ENCODE measurements around the gene DRAM2. TPM values are rescaled to one million over a fixed set of nuclear protein-coding genes. Genes with fewer than 3 reads are reported as not detected.
A peak's percentile ranks its signal among the peaks of the same experiment; 100 is the strongest.

DRAM2 gene
- total RNA-seq = 22.0 TPM

DNA sequence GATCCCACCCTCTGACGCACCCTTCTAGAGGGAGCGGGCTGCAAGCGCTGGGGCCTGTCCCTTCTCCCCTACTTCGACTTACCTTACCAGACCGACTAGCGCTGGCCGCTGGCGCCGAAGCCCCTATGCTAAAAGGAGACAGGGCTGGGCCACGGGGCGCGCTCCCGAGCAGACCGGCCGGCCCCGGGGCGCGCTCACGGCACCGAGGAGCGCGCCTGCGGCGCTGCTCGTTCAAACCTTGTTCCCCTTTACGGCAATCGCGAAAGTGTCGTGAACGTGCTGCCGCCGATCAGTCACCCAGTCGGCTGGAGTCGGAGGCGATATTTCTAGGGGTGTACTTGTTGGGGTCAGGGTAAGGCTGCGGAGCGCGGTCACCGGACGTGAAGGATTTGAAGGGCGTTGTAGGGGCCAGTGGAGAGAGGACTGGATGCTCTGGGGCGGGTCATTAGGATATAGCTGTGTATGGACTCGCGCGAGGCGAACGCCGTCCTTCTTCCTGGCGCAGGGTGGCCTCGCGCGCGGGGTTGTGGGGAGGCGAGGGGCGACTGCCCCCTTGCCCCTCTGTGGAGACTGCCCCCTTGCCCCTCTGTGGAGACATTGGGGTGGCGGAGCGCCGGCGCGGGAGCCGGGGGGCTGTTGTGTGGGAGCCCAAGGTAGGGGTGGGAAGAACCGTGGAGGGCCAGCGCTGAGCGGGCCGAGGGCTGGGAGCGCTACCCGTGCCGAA lies at the start of gene DRAM2, which contains the start of gene CEPT1:
TSS of gene DRAM2 (minus strand) at position 138 of the 724 bp plus-strand sequence. CDS start 8,539 bp downstream, outside the sequence.
TSS of gene CEPT1 (plus strand) at position 268 of the 724 bp plus-strand sequence. CDS start 7,492 bp downstream, outside the sequence.
- peak; percentile 94 for ATAC-seq

DNA sequence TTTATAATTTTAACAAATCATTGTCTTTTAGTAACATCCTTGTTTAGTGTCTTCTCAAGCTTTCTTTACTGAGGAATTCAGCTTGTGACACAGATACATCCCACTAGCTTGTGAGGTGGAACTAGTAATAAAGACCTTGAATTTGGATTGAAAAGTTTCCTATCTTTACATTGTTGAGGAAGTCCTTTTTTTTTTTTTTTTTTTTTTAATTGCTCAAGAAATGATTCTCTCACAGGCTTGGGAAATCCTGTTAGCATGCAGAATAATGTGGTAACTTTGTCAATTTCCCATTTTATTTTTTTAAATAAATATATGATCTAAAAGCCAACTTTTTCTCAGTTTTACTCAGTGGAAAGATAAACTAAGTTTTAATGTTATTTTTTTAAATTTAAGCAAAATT lies 44.8 kb upstream of the DRAM2 start:
- ATAC-seq = no peak

DNA sequence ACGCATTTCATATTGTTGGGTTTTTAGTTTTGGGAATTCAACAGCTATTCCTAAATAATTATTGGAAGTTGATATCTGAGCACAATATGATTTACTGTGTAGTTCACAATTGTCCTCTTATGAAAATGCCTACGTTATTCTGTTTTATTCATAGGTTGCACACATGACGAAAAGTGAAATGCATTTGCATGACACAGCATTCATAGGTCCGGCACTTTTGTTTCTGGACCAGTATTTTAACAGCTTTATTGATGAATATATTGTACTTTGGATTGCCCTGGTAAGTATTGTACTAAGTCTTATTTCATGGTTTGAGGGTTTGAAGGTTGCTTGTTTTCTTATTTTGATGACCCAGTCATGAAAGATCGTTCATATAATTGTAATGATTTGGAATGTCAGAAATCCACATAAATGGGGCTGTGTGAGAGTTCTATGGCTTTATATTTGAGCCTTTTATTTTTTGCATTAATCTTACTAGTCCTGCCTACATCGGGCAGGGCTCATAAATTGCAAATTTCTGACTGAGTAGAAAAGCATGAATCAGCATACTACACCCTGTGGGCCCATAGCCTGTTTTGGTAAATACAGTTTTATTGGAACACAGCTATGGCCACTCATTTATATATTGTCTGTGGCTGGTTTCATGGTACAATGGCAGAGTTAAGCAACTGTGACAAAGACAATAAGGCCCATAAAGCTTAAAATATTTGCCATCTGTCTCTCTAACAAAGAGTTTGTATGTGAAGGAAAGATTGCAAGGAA lies 43.6 kb upstream of the DRAM2 start:
- peak; percentile 79 for ATAC-seq

DNA sequence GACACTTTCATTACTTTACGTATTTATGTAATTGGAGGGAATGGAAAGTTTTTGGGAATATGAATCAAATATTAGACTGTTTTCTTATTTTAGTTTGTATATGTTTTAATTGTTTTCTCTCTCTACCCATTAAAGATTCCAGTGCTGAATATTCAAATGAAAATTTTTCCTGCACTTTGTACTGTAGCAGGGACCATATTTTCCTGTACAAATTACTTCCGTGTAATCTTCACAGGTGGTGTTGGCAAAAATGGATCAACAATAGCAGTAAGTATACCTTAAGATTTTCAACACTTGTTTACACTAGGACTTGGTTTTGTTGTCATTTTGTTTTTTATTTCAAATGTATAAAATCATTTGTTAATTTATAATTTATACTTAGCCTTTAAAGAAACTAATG lies 42.2 kb upstream of the DRAM2 start:
- ATAC-seq = no peak

DNA sequence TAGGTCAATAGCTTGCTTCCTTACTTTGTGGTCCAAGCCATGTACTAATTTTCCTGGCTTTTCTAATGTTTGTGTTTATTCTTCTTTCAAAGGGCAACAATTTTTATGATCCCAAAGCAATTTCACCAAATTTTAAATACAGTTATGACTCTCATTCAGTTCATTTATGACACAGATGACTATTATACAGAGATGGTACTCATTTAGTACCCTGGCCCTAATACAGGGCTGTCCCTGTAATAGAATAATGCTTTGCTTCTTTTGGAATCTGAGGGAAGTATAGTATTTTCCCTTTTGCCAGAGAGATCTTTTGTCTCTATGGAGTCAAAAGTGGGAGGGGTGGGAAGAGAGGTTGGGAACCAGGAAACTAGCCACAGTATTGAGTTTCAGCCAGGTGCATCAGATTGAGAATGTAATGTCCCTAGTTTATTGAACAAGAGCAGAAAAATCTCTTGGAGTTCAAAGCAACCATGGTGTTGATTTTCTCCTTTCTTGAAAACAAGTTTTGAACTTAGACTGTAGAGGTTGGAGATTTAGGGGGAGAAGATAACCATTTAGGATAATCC lies 40.2 kb upstream of the DRAM2 start:
- ATAC-seq = no peak

DNA sequence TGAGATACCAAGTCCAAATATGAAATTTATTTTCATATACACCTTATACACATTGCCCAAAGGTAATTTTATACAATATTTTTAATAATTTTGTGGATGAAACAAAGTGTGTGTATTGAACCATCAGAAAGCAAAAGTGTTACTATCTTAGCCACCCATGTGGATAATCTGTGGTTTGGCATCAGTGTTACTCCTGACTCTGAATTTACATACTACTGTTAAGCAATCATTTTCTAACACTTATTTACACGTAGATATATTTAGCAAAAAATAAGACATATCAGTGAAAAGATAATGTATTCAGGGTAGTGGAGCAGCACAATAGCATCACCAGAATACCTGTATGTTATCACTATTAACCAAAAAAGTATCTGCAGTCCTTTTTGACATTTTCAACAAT lies 36.8 kb upstream of the DRAM2 start:
- ATAC-seq = no peak

DNA sequence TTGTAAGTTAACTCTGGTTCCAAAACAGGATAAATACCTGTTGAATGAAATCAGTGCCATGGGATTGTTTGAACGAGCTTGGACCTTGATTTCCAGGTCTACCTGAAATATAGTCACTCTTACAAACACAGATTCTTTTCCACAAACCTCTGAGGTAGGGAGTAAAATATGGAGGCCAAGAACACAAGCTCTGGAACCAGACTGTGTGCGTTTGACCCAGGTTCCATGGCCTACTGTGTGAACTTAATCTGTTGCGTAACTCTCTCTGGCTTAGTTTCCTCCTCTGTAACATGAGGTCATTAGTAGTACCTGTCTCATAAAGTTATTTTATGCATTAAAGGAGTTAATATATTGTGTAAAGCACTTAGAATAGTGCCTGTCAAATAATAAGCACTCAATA lies 35.5 kb upstream of the DRAM2 start:
- no peak for ATAC-seq

DNA sequence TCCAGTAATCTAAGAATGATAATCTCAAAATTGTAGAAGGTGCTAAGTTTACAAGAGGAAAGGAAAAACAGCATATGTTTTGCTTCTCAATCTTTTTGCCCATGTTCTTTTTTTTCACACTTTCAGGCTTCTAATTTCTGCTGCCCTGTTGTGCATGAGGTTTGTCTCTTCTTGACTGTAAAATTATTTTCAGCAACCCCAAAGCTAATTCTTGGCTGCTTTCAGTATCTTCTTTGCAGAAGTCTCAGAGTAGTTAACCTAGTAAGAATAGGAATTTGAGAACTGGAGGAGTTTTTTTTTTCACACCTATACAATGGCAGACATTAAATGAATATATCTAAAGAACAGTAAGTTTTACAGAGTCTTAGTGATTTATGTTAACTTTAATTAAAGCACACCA lies 34.2 kb upstream of the DRAM2 start:
- ATAC-seq = no peak

DNA sequence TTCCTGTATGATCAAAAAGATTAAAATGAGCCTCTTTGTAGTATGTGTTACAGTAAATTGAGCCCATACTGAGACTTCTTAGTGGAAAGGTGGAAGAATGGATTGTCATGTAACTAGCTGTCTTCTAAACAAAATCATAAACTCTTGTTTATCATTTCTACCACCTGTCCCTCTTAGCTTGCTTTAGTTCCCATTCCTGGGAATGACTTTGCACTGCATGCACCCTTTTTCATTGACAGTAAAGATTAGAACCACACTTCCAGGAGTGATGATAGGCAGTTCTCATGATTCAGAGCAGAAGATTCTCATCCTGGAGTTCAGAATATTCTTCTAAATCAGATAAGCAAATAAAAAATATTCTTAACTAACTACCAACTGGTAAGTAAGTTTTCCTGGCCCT lies 32.6 kb upstream of the DRAM2 start:
- ATAC-seq = no peak

DNA sequence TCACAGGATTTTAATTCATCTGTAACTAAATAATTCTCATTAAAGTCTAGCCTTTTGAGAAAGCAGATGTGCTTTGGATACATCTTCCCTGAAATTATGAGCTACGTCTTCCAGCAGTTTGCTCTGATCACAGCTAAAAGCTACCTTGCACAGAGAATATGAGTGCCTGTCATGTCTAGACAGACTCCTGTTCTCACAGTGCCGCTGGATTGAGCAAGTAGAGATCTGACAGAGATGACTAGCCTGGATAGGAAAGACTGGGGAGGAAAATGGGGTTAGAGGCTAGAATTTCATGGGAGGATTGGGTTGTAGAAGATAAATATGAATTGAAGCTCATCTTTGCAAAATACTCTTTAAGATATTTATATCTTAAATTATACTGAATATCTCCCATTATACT lies 24.3 kb upstream of the DRAM2 start:
- peak; percentile 47 for ATAC-seq

DNA sequence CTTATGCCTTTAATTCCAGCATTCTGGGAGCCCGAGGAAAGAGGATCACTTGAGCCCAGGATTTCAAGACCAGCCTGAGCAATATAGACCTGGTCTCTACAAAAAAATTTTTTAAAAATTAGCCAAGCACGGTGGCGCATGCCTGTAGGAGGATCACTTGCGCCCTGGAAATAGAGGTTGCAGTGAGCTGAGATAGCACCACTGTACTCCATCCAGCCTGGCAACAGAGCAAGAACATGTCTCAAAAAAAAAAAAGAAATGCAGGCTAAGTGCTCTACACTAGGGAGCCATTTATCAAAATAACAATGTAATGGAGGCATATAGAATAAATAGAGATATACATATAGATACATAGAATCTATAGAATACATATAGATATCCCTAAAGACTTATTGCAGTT lies 23.5 kb upstream of the DRAM2 start:
- ATAC-seq = no peak

DNA sequence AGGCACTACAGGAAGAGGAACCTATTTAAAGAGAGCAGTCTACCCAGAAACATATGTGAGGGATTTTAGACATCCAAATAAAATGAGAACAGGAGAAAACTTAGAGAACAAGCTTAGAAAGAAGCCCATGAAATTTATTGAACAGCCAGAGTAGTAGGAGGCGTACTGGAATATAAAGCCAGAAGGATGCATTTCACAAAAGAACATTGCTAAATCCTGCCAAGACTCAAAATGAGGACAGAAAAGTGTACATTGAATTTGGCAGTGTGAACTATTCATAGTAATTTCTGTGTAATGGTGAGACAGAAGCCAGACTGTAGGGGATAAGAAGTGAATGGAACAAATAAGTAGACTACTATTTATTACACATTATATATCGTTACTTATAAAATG lies 22.6 kb upstream of the DRAM2 start:
- no peak for ATAC-seq

DNA sequence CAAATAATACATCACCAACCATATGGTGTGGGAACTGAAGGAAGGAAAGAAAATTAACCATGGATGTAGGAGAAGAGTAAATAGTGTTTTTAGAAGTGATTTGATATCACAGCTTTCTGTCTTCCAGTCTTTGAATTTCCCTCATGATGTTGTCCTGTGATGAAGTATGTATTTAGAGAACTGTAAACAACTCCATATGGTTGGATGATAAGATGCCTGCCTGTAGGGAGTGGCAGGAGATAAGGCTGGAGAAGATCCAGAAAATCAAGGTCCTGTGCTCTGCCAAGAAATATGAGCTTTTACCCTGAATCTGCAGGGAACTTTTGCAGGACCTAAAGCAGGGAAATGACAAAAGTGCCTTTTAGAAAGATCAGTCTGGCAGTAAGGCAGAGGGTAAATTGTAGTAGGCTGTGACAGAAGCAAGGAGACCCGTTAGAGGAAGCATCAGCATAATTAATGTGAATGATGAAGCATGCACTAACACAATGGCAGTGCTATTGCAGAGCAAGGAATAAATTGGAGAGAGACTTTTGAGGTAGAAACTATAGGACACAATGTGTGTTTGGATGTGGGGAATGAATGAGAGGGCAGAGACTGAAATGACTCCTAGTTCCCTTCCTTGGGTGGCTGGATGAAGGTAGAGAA lies 22.1 kb upstream of the DRAM2 start:
- ATAC-seq = no peak

DNA sequence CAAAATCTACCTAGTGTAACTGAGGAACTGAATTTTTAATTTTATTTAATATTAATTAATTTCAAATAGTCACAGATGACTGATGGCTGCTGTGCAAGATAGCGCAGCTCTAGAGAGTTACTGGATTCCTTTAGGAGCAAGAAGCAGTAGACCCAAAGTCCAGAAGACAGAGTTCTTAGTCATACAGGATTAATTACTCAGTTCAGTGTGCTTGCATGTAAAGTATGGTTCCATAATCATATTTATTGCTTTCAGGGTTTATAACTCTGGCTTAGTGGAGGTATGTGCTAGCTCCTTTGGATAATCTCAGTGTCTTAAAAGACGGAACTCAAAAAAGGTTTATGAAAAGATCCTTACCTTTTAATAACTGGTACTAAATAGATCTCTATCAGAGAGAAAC lies 17.5 kb upstream of the DRAM2 start:
- no peak for ATAC-seq

DNA sequence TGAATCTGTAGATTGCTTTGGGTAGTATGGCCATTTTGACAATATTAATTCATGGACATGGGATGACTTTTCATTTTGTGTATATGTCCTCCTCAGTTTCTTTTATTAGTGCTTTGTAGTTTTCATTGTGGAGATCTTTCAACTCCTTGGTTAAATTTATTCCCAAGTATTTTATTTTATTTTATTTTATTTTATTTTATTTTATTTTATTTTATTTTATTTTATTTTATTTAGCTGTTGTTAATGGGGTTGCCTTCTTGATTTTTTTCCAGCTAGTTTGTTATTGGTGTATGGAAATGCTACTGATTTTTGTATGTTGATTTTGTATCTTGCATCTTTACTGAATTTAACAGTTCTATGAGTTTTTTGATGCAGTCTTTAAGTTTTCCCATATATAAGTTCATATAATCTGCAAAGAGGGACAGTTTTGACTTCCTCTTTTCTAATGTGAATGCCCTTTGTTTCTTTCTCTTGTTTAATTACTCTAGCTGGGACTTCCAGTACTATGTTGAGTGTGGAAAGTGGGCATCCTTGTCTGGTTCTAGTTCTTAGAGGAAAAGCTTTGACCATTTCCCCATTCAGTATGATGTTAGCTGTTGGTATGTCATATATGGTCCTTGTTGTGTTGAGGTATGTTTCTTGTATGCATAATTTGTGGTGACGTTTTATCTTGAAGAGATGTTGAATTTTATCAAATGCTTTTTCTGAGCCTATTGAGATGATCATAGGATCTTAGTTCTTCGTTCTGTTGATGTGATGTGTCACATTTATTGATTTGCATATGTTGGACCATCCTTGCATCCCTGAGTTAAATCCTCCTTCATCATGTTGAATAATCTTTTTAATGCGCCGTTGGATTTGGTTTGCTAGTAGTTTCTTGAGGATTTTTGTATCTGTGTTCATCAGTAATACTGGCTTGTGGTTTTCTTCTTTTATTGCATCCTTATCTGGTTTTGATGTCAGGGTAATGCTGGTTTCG lies 14.4 kb upstream of the DRAM2 start:
- ATAC-seq = no peak

DNA sequence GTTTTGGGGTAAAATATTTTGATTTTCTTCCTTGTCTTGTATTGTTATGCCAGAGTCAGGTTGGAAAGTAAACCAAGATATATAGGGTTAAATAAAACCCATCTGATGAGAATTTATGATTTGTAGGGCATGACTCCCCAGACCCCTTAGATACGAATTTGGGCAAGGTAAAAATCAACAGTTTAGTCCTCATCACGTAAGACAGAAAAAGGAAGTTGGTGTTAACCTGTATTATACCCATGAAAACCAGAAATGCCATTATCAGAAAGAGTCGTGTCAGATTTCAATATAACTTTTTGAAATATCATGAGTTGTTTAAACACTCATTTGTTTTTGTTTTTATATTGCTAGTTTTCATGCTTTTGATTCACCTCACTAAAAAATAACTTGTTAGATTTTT lies 11.9 kb upstream of the DRAM2 start:
- no peak for ATAC-seq

DNA sequence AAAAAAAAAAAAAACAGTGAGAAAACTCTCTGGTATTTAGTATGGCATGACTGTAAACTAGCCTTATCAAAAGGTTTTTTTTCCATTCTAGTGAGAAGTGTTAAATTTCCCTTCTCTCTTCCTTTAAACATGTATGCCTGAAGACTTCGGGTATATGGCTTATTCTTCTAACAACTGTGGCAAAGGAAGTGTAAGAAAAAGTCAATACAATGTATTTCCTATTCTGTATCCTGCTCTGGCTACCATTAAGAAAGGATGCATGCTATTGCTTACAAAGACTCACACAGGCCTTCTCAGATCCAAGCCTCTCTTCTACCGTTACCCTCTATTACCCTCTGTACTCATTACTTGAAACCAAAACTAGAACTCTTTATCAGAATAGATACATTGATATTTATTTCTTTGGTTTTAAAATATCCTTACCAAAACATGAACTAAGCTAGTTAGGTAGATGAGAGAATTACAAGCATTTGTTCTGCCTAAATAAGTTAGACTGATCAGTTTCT lies 8.5 kb upstream of the DRAM2 start:
- ATAC-seq = no peak

DNA sequence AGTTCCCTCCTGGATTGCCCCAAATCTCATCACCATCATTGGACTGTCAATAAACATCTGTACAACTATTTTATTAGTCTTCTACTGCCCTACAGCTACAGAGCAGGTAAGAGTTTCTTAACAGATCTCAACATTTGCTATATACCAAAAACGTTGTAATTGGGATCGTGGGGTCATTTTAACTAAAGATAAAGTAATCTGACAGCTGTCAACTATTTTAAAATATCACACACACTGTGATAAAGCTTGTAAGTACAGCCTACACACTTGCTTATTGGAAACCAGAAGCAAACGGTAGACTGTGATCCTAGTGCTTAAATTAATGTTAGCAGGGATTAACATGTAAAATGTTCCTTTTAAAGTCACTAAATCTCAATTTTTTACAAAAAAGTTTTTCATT lies 8.1 kb upstream of the DRAM2 start:
- ATAC-seq = no peak

DNA sequence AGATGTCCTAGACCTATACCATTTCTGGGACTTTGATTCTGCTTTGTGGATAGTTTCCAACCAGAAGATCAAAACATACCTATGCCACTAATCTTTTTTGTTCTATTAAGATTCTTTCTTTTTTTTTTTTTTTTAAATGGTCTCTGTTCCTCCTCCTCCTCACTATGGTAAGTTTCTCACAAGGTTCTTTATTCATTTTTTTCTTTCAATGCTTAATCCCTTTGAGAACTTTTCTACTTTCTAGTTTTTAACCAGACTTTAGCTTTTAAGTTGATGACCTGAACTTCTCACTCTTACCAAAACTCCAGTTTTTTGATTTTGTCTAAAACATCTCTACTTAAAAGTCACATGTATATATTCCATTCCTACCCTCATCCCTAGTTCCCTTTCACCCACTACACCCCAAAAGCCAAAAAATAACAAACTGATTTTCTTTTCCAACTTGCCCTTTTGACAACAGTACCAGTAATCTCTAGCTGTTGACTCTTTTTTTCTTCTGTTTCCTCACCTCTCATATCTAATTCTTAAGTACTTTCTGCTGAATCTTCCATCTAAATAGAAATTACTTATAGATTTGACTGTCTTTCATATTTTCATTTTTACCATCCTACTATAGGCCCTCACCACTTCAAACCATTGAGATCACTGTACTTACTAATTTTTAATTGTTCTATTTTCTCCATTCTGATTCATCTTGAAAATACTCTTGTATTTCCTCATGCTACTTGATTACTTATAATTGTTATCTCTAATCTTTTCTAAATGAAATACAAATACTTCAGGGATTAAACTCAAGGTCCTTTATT lies 6.3 kb upstream of the DRAM2 start:
- no peak for ATAC-seq

DNA sequence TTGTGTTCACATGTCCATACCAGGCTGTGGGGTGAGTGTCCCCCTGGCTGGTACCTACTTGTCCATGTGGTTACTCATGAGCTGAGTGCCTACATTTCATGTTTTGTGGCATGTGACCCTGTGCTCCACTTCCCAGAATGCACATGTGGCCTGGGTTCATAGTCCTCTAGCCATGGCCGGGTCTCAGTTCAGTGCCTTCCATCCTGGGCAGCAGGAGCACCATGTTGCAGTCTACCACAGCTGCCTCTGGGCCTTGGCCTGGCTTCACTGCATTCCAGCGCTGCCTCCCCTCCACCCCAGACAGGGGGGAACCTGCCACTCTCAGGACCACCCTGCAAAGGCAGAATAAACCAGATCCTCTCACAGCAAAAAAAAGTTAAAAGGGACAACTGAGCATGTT lies 5.6 kb upstream of the DRAM2 start:
- no peak for ATAC-seq

Measured in esophagus mucosa (tissue), 1 donor.